ENCODE data around the gene NDC80. TPM values are rescaled to one million over a fixed set of nuclear protein-coding genes. Genes with fewer than 3 reads are reported as not detected.
"Not testable (repeated sequence)": the region's sequence is repeated elsewhere in the genome, so short reads cannot be mapped to it uniquely, and the experiment has no call there.

The NDC80 gene
- total RNA-seq (2014; rRNA removed; shearing (Covaris generic)) = 52.0 and 65.8 TPM in 2 replicates

DNA sequence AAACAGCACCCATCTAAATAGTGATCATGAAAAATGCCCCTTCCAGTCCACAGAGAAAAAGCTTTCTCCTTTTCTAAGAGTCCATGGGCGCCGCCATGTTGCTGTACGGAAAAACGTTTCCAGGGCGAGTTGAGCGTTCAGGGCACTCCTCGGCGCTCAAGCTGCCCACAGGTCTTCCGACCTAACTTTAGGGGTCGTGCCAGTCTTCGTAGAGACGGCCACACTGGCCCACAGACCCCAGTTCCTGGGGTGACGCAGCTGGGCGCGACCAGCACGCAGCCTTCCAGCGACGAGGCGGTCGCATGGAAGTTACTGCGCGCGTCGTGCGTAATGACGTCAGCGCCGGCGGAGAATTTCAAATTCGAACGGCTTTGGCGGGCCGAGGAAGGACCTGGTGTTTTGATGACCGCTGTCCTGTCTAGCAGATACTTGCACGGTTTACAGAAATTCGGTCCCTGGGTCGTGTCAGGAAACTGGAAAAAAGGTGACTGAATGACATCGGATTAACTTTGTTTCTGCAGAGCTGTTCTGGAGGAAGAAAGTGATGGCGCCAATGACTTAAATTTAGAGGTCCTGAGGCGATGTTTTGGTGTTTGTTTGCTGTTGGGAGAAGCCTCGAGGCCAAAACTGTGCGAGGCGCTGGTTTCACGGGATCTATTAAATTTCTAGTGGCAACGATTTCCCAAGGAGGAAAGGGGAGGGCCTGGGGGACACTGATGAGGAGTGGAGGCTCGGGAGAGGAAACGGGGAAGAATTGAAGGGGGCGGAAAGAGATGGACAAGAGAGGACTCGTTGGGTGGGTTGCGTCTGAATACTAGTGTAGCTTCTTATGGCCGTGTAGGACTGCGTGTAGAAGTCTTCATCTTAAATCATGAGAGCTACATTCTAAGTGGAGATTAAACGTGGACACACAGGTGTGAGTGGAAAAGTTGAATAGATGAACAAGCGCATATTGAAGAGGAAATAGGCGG, at the start of gene NDC80, which contains the start of gene METTL4:
Gene NDC80 (plus strand): TSS at position 358 of the 971 bp plus-strand sequence. CDS start 1,429 bp downstream, outside the sequence.
Gene METTL4 (minus strand): TSS at position 306 of the 971 bp plus-strand sequence. CDS start 4,289 bp downstream, outside the sequence.
- peak; percentile 86 for DNase-seq (ENCODE audit: low read depth)

DNA sequence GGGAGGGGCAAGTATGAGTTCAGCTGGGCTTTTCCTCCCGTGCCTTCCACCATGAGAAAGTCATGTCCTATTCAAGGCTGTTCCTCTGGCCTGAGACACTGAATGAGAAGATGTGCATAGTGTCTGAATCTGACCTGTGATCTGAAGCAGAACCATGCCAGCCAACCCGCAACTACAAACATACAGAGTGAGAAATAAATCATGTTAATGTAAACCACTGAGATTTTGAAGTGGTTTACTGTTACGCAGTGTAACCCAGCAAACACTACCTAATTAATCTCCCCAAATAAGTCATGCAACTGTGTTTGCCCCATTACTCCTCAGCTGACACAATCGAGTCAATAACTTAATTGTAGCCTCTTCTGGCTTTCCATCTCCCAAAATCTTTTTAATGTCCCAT, 49.2 kb upstream of the NDC80 start:
- DNase-seq (ENCODE audit: low read depth) = no peak

DNA sequence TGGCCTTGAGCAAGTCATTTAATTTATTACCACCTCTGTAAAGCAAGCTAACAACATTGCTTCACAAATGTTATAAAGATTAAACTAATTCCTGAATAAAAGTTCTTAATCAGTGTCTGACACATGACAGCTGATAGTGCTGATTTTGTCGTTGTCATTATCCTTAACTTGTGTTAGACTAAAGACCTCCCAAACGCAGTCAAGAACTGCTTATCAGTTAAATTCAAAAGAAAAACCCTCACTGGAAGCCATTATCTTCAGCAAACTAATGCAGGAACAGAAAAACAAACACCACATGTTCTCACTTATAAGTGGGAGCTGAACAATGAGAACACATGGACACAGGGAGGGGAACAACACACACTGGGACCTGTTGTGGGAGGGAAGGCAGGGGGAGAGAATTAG, 46.6 kb upstream of the NDC80 start:
- DNase-seq (ENCODE audit: low read depth) = not testable (repeated sequence)

DNA sequence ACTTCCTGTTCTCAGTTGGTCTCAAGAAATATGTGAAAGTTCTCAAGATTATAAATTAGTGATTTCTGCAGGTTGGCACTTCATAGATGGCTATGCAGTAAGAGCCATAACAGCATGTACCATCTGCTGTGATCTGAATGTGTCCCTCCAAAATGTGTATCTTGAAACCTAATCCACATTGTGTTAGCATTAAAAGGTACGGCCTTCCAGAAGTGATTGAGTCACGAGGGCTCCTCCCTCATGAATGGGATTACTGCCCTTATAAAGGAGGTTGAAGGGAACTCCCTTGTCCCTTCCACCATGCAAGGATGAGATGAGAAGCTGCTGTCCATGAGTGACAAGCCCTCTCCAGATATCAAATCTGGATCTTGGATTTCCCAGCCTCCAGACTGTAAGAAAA, 45.0 kb upstream of the NDC80 start:
- DNase-seq (ENCODE audit: low read depth) = no peak

DNA sequence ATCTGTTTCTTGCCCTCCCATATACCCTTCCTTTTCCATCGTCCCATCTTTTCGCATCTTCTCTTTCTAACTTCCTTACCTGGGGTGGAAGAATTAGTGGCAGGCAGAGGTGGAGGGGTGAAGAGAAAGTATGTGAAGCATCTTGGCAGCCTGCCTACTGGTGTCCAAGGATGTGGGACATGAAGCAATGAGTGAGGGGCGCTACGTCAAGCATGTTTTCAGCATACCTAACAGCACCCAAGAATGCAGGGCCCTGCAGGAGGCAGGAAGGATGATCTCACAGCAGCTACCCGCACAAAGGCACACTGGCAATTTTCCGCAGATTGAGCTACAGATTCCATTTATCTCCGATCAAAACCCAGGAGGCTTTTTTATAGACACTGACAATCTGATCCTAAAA, 42.2 kb upstream of the NDC80 start:
- DNase-seq (ENCODE audit: low read depth) = peak; percentile 82

DNA sequence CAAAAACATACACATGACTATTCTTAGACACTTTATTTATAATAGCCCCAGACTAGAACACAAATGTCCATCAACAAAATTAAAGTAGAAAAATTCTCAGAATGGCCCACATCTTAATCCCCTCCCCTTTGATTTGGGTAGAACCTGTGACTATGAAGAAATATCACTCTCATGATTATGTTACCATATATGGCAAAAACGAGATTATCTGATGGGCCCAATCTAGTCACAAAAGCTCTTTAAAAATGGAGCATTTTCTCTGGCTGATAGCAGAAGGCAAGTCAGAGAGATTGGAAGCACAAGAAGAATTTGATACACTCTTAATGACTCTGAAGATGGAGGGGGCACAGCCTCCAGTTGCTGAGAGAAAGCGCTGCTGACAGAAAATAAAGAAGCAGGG, 39.6 kb upstream of the NDC80 start:
- no peak for DNase-seq (ENCODE audit: low read depth)

DNA sequence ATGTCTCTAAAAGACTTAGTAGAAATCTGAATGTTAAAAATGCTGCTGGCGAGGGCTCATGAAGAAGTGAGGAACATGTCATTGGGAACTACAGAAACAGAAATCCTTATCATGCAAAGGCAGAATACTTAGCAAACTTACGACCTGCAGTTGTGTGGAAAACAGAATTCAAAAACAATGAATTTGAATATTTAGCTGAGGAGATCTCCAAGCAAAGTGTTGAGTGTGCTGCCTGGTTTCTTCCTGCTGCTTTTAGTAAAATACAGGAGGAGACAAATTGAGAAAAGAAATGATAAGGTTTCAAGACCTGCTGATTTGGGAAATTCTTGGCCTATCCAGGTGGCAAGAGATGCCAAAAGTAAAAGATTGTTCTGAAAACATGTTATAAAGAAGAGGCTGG, 38.6 kb upstream of the NDC80 start:
- DNase-seq (ENCODE audit: low read depth) = no peak

DNA sequence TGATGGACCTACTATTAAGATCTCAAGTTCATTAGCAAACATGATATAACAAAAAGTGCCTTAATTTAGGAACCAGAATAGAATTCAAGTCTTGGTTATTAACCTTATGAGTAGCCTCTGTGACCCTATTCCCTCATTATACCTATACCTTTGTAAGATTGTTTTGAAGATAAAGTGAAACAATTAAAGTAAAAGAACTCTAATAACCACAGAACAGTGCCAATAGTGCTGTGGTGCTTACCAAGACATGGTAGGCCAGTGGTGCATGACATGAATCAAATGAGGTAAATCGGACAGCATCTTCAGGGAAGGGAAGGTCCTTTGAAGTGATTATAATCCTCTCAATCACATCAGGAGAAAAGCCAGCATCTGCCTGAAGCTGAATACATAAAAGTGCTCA, 36.5 kb upstream of the NDC80 start:
- DNase-seq (ENCODE audit: low read depth) = no peak

DNA sequence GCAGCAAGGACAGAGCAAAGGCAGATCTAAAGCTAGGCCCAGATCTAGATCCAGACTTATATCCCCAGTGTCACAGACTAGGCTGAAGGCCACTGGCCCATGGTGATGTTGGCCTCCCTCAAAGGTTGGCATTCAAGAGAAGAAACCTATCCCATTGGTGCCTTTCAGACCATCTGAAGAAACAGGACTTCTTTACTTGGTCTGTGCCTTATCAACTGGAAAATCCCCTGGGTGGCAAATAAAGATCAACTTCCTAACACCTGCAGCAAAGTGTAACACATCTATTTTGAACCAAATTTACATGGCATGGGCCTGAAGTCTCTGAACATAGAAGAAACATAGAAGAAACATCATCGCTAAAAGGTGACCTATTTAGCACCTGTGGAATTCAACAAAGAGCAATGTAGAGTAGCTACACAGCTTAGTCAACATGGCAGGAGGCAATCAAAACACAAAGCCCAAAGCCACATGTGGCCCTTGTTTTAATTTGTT, 35.9 kb upstream of the NDC80 start:
- DNase-seq (ENCODE audit: low read depth) = no peak

DNA sequence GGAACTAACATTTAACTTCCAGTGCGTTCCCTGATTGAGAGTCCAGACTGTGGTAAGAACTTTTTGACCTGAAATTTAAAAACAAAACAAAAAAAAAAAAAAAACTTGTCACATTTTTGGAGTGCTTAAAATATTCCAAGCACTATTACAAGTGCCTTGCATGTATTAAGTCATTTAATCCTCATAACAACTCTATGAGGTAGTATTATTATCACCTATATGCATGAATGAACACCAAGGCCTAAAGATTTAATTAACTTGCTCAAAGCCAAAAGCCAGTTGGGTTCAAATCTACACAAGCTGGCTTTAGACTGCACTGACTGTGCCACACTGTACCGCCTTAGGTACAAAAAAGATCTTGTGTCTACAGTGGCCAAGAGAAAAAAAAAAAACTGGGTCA, 35.3 kb upstream of the NDC80 start:
- DNase-seq (ENCODE audit: low read depth) = no peak

DNA sequence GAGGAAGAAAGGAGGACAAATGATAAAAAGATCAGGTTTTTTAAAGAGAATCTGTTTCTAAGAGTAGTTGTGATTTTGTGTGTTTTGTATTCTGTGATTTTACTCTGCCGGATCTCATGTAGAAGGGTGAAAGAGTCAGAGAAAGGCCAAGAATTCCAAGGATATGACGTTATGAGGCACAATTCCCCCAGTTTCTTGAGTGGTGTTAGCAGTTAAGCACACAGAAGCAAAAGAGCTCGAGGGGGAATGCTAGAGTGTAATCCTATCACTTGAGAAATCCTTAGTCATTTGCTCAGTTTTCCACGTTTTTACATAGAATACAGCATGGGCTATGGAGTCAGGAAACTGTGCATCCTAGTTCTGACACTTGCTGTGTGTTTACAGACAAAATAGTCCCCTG, 34.9 kb upstream of the NDC80 start:
- DNase-seq (ENCODE audit: low read depth) = peak; percentile 80

DNA sequence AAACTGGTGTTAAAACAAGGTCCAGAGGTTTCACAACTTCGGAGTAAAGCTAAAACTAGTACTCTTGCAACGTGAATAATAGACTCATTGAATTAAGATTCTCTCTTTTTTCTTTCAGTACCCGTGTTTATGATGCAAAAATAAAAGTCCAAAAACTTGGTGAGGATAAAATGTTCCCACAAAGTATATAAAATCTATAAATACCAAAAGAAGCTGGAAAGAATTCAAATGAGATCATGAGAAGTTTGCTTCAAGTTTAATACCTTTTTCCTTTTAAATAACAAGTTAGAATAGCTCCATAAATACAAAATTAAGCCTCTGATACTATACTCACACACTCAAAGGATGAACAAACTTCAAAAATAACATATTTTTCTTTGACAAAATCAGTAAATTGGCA, 34.1 kb upstream of the NDC80 start:
- DNase-seq (ENCODE audit: low read depth) = no peak

DNA sequence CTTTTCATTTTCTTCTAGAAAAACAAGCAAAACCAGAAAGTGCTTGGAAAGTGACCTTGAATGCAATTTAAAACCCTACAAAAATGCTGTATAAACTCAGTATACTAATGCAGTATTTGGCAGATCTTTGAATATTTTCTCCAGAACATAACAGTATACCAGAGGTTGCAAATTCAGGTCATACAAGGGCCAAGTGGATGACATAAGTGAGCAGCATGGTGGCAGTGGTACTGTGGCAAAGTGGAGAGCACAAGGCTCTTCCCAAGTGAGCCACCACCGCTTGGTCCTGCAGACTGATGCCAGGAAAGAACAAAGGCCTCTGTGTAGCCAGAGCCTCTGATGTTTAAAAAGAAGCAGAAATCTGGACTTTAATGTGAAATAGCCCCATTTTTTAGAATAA, 33.1 kb upstream of the NDC80 start:
- no peak for DNase-seq (ENCODE audit: low read depth)

DNA sequence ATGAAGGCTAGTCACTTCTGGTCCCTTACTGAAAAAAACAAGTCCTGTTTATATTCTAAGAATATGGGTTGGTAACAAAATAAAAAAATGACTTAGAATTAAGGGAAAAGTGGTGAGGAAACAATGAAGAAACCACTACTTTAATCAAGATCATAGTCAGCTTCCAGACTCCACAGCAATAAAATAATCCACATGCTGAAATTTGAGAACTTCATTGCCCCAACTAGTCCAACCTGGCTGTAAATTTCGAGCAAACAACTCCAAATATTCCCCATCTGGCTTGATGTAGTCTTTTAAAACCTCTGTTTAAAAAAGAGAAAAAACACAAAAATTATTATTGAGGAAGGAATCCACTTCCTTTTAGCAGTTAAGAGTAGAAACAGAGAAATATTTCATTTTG, 32.5 kb upstream of the NDC80 start:
- DNase-seq (ENCODE audit: low read depth) = peak; percentile 47

DNA sequence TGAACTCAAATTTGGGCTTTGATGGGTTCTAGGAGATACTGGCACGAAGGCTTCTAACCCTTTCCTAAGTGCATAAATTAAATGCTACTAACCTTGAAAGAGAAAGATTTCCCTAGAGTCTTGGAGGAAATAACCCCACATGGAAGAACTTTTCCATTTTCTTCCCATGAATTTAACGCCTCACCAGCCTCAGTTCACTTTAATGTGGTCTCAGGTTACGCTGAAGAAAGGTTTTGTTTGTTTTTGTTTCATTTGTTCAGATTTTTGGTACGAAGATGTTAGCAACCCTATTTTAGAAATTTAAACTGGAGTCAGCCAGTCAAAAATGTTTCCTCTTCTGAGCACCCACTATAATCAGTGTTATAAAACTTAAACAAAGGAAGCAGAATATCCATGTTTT, 30.8 kb upstream of the NDC80 start:
- DNase-seq (ENCODE audit: low read depth) = peak; percentile 44

DNA sequence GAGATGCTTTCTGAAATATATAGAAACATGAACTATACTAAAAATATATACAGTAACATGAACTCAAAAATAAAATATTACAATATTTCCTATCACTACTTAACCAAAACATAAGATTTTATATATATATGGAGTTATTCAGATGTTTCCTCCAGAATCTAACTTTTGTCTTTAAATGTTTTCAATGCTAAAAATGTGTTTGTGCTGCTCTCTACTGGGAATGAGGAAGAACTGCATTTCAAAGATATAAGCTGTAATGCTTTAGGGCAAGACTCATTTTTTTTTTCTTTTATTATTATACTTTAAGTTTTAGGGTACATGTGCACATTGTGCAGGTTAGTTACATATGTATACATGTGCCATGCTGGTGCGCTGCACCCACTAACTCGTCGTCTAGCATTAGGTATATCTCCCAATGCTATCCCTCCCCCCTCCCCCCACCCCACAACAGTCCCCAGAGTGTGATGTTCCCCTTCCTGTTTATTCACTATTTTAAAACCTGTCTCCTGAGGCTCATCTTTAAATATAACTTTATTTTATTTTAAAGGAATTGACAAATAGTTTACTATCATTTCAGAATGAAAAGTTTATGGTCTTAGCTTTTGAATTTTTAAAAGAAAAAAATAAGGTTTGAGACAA, 29.3 kb upstream of the NDC80 start:
- DNase-seq (ENCODE audit: low read depth) = peak; percentile 48

DNA sequence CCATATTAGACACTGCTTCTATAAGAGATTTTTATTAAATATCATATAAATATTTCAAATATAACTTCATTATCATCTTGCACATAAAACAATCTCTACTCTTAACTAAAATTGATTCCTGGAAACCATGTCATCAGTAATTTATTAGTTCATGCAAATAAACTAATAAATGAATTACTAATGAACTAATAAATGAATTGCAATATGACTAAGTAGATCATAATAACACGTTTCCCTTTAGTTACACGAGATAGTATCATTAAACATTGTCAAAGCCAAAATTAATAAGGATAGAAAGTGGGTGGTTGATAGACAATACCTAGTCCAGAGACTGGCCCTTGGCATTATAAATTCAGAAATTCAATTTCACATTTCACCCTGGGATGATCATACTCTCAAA, 26.2 kb upstream of the NDC80 start:
- no peak for DNase-seq (ENCODE audit: low read depth)

DNA sequence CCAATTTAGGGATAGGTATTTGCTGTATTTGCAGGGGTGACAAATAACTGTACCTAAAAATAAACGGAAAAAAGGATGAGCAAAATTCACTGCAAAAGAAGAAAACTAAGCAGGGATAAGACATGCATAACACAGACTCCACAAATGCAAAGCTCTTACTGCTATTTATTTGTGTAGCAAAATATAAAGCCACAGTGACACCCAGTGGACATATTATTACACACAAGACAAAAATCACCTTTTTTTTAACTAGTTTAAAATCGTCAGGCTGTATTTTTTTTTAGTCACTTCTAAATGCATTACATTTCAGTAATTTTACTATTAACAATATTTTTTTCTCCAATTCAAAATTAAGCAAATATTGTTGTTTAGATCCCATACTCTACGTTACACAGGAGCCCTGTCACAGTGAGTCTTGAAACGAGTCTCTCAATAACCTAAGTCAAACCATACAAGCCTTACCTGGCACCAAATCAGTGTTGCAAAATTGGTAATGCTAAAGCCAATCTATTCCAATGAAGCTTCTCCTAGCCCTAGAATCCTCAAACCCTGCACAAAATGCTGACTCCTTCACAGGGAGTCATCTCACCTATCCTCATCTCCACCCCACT, 23.8 kb upstream of the NDC80 start:
- DNase-seq (ENCODE audit: low read depth) = peak; percentile 51

DNA sequence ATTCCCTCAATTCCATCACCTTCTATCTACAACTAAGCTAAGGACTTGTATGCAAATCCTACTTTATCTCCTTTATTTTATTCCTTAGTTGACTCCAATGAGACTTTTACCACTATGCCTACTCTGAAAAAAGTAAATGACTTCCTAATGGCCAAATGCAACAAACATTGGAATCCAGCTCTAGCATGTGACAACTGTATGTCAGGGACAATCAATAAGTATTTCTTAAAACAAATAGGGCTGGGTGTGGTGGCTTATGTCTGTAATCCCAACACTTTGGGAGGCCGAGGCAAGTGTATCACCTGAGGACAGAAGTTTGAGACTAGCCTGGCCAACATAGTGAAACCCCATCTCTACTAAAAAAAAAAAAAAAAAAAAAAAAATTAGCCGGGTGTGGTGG, 21.9 kb upstream of the NDC80 start:
- DNase-seq (ENCODE audit: low read depth) = no peak

DNA sequence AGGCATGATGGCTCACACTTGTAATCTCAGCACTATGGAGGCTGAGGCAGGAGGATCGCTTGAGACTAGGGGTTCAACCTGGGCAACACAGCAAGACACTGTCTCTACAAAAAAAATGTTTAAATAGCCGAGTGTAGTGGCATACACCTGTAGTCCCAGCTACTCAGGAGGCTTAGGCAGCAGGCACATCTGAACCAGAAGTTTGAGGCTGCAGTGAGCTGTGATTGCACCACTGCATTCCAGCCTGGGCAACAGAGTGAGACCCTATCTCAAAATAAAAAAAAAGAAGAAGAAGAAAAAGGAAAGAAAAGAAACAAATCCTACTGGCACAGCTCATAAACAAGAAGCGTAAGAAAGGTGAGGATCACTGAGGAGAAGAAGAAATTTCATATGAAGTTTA, 19.9 kb upstream of the NDC80 start:
- DNase-seq (ENCODE audit: low read depth) = no peak

DNA sequence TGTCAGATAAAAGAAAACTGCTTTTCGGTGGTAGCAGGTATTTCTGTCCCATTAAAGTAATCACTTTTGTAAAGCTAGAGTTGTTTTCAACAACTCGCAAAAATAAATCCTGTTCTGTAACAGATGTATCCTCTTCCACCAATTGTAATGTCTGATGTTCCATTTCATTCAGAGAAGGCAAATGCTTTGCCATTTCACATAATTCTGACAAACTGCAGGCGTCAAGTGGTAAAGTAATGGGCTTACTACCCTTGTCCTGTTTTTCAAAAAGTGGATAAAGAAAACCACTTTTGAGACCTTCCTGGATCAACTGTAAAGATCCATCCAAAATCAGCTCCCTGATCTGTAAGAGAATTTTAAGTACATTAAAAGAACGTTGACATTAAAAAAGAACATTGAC, 16.7 kb upstream of the NDC80 start:
- DNase-seq (ENCODE audit: low read depth) = no peak

DNA sequence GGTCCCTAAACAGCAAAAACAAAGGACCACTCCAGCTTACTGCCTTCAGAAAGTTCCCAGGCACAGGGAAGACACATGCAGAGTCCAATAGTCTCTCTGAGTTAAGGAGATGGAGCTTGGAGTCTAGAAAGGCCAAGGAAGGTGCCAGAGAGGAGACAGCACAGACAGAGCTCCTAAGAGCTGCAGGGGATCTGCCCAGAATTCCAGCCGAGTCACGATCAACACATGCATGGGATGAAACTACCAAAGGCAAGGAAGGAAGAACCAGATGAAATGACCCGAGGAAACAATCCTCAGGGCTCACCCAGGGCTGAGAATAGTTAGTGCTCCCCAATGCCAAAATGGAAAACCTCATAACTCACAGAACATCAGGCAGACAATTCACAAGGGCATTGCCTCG, 15.5 kb upstream of the NDC80 start:
- DNase-seq (ENCODE audit: low read depth) = no peak
